BE2C (cell line): Measurements from ENCODE around the gene MATK.

ENCODE experiments used
- DNase-seq: peaks from one replicate; pipeline ENCODE4 v3.0.0-alpha.2; 2020
- H3K27me3 ChIP-seq: fragments of 250-450 bp; sonication (Bioruptor Pico); 2 replicates; pipeline ENCODE4 v1.5.1; 2020; ENCODE audit warnings: mild to moderate bottlenecking
- H3K36me3 ChIP-seq: fragments of 250-450 bp; sonication (Bioruptor Pico); 2 replicates; pipeline ENCODE4 v1.5.1; 2020; ENCODE audit warnings: mild to moderate bottlenecking
- H3K4me1 ChIP-seq: fragments of 250-450 bp; sonication (Bioruptor Pico); 2 replicates; pipeline ENCODE4 v1.5.1; 2020
- H3K4me3 ChIP-seq: 2 replicates; pipeline ENCODE4 v1.5.1; 2011; ENCODE audit warnings: low read depth, low read length
- H3K9me3 ChIP-seq: fragments of 250-450 bp; sonication (Bioruptor Pico); 2 replicates; pipeline ENCODE4 v1.5.1; 2020
- TF ChIP-seq, protein P1 (sequence below): IDR thresholded peaks from 2 replicates; pipeline ENCODE4 v1.5.1; 2012; ENCODE audit warnings: mild to moderate bottlenecking, low read depth, low read length

Gene MATK

DNA sequence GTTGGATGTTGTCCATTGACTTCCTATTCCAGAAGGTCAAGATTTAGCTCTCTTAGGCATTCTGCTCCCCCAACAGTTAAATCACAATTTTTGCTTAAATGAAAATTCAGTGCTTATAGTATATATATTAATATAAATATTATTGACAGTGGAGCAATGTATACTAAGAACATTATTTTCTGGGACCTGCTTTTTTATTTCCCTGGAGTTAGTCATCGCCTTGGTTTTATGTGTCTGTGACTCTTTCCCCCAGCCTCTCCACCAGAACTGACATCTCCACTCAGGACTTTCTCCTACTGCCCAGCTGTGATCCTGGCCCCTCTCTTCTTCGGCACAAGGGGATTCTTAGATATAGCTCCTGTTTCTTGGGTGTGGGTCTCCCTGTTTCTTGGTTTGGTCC, 10.2 kb upstream of the MATK start:
- H3K9me3 ChIP-seq, result no peaks in the 10 kb centered on the region
- TF ChIP-seq, protein P1, sequence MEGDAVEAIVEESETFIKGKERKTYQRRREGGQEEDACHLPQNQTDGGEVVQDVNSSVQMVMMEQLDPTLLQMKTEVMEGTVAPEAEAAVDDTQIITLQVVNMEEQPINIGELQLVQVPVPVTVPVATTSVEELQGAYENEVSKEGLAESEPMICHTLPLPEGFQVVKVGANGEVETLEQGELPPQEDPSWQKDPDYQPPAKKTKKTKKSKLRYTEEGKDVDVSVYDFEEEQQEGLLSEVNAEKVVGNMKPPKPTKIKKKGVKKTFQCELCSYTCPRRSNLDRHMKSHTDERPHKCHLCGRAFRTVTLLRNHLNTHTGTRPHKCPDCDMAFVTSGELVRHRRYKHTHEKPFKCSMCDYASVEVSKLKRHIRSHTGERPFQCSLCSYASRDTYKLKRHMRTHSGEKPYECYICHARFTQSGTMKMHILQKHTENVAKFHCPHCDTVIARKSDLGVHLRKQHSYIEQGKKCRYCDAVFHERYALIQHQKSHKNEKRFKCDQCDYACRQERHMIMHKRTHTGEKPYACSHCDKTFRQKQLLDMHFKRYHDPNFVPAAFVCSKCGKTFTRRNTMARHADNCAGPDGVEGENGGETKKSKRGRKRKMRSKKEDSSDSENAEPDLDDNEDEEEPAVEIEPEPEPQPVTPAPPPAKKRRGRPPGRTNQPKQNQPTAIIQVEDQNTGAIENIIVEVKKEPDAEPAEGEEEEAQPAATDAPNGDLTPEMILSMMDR, result no peak
- DNase-seq, result no peak
- H3K36me3 ChIP-seq, result no peaks in the 10 kb centered on the region
- H3K4me1 ChIP-seq, result no peaks in the 10 kb centered on the region; the same call in 1 of the 2 replicates
- H3K4me3 ChIP-seq, result no peak overlapping the region
- H3K27me3 ChIP-seq, result peaks cover 7% of the 10 kb centered on the region

DNA sequence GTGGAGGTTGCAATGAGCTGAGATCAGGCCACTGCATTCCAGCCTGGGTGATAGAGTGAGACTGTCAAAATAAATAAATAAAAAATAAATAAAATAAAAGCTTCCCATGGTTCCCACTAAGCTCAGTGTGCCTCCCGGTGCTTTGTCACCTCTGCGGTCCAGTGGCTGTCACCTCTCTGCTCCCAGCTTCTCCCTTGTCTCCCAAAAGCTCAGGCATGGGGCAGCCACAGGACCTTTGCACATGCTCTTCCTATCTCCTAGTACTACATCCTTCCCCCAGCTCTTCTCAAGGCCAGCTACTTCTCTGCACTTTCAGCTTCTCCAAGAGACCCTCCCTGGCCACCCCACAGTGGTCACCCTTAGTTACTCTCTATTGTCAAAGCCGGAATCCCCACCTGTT, 7.6 kb upstream of the MATK start:
- H3K27me3 ChIP-seq, result no peaks in the 10 kb centered on the region
- H3K9me3 ChIP-seq, result no peaks in the 10 kb centered on the region; the same call in 1 of the 2 replicates
- TF ChIP-seq, protein P1, result no peak

DNA sequence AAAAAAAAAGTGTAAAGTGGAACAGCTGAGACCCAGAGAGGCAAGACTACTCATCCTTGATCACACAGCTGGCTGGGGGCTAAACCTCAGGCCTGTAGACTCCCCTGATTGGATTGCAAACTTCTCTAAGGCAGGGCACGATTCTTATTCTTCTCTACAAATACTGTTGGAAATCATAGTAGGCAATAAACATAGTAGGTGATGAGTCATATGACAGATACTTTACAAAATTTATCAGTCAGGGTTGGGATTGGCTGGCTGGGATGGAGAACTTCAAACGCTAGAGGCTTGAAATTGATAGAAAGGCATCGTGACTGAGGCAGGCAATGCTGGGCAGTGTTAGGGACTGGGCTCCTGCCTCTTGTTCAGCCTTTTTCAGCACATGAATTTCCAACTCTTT, 5.9 kb upstream of the MATK start:
- Histone ChIP-seq H3K27me3 (peaks cover under 1% of the 10 kb centered on the region; the same call in 1 of the 2 replicates), H3K36me3 (no peaks in the 10 kb centered on the region), H3K4me1 (no peaks in the 10 kb centered on the region), H3K4me3 (no peak overlapping the region), H3K9me3 (no peaks in the 10 kb centered on the region; the same call in 1 of the 2 replicates)
- TF ChIP-seq, protein P1, result no peak
- DNase-seq, result no peak

More for the DNA sequence above, 7.6 kb upstream of the MATK start:
- no peak for DNase-seq
- Histone ChIP-seq H3K36me3 (no peaks in the 10 kb centered on the region), H3K4me3 (no peak overlapping the region), H3K4me1 (no peaks in the 10 kb centered on the region)

DNA sequence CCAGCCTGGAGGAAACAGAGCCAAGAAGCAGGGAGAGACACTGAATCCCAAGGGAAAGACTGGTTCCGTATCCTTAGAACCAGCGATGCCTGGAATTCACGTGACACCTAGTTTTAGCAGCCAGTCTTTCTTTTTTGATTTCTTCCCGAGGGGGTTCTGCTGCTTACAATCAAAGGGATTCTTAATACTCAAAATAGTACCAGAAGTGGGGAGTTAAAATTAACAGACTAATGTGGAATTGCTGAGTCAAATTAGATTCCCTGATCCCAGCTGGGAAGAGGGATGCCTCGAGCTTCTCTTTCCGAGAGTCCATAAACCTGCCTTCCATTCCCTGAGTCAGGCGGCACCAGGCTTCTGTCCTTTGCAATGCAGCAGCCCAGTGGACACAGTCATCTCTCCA, 4.8 kb upstream of the MATK start:
- Histone ChIP-seq H3K4me3 (no peak overlapping the region), H3K4me1 (no peaks in the 10 kb centered on the region), H3K9me3 (no peaks in the 10 kb centered on the region; the same call in 1 of the 2 replicates), H3K36me3 (no peaks in the 10 kb centered on the region), H3K27me3 (peaks cover 8% of the 10 kb centered on the region)
- DNase-seq, result no peak
- TF ChIP-seq, protein P1, result no peak

DNA sequence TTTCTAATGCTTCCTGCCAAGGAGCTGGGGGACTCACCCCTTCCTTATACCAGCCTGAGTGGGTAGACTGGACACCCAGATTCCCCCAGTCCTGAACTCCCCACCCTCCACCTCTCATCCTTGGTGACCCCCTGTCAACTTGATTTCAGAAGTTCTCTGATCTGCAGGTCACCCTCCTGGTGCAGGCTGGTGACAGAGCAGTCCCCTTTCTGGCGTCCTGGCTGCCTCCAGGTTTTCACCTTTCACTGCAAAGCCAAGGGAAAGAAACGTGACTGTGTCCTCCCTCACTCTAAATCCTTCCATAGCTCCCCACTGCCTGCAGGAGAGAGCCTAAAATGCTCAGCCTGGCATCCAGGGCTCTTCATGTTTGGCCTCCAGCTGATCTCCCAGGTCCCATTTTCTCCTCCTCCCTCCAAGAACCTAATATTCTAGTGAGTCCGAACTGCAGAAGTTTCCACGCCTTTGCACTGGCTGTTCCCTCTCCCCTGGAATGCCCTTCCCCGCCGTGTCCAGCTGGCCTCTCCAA, 4.1 kb upstream of the MATK start:
- H3K27me3 ChIP-seq, result peaks cover 14% of the 10 kb centered on the region
- DNase-seq, result no peak
- no peaks in the 10 kb centered on the region; the same call in 1 of the 2 replicates for H3K9me3 ChIP-seq
- TF ChIP-seq, protein P1, result no peak
- H3K4me3 ChIP-seq, result no peak overlapping the region
- H3K4me1 ChIP-seq, result no peaks in the 10 kb centered on the region
- no peaks in the 10 kb centered on the region for H3K36me3 ChIP-seq

DNA sequence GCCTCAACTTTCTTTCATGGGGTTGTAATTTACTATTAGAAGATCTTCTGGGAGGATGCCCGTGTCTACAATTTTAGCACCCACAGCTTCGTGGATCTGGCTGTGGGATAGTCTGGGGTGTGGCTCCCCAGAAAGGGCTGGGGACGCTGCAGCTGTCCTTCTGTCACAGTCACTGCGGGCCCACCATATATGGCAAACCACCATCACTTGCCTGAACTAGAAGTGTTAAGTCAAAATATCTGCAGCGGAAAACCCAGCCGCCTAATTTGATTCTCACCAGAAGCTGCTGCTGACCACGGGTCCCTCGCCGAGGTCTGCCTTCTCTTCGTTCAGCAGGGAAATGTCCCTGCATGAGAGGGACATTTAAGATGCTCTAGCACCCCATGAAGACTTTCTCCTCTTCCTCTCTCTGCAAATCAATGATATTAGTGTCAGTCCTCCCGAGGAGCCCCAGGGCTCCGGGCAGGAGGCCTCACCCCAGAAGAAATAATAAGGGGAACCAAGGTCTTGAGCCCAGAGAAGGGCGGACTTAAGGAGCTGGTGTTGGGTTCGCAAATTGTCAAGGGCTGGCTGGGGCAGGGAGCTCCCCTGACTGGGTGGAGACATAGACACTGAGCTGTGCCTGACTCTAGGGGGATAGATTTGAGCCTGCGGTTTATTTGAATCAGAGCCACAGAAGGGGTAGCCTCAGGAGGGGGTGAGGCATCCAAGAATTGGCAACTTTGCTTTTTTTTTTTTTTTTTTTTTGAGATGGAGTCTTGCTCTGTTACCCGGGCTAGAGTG, 3.0 kb upstream of the MATK start:
- Histone ChIP-seq H3K4me1 (no peaks in the 10 kb centered on the region), H3K4me3 (no peak overlapping the region), H3K36me3 (no peaks in the 10 kb centered on the region), H3K27me3 (peaks cover 25% of the 10 kb centered on the region), H3K9me3 (no peaks in the 10 kb centered on the region; the same call in 1 of the 2 replicates)
- DNase-seq, result no peak
- TF ChIP-seq, protein P1, result no peak
